Retinal pigment epithelial cell (primary cell): ENCODE results near the gene CSK.

Experiments used
- DNase-seq: peaks from one replicate; pipeline ENCODE4 v3.0.0-alpha.2; 2010; ENCODE audit warnings: low read depth
- H3K4me3 ChIP-seq: 2 replicates; pipeline ENCODE4 v1.5.1; 2011; ENCODE audit warnings: mild to moderate bottlenecking, low read length, control low read depth, moderate library complexity
- TF ChIP-seq, protein P1 (sequence below): conservative IDR thresholded peaks from 2 replicates; pipeline ENCODE4 v1.5.1; 2011; ENCODE audit warnings: low read depth, low read length, control low read depth, inconsistent platforms

Gene CSK

DNA sequence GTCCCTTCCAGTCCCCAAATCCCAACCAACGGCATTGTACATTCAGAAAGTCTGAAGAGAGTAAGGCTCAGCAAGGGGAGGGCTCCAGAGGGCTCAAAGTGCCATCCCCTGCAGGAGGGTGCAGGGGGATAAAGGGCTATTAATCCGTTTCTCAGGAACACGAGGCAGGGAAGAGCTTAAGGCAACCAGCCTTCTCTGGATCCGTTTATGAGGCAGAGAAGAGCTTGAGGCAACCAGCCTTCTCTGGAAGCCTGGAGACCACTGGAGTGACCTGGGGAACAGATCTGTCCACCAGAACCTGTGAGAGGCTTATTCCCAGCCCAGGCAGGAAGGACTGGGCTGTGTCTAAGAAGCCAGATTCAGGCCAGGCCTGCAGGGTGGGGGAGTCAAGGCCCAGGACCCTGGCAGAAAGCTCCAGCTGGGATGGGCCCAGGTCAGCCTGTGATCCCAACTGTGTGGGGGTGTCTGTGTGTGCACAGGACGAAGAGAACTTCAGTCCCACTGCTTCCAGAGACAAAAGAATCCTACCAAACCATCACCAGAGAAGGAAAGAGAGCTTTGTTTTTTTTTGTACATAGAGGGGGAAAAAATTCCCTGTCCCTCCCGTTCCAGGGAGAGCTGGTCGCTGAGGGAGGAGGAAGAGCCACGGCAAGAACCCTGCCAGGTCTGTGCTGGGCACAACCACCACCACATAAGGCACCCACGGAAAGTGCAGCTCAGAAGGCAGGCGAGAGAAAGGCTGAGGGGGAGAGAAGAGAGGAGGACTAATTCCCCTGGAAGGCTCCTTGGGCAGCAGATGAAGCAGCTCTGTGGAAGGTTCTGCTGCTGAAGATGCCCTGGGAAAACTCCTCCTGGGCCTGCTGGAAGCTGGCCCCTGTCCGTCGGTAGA is 62.7 kb downstream of the CSK start:
- TF ChIP-seq, protein P1, sequence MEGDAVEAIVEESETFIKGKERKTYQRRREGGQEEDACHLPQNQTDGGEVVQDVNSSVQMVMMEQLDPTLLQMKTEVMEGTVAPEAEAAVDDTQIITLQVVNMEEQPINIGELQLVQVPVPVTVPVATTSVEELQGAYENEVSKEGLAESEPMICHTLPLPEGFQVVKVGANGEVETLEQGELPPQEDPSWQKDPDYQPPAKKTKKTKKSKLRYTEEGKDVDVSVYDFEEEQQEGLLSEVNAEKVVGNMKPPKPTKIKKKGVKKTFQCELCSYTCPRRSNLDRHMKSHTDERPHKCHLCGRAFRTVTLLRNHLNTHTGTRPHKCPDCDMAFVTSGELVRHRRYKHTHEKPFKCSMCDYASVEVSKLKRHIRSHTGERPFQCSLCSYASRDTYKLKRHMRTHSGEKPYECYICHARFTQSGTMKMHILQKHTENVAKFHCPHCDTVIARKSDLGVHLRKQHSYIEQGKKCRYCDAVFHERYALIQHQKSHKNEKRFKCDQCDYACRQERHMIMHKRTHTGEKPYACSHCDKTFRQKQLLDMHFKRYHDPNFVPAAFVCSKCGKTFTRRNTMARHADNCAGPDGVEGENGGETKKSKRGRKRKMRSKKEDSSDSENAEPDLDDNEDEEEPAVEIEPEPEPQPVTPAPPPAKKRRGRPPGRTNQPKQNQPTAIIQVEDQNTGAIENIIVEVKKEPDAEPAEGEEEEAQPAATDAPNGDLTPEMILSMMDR: no peak
- H3K4me3 ChIP-seq: no peak overlapping the region
- no peak for DNase-seq

GRCh38 chr15:74845208-74845568 is 63.3 kb downstream of the CSK start:
- TF ChIP-seq, protein P1: no peak
- no peak overlapping the region for H3K4me3 ChIP-seq
- DNase-seq: no peak

DNA sequence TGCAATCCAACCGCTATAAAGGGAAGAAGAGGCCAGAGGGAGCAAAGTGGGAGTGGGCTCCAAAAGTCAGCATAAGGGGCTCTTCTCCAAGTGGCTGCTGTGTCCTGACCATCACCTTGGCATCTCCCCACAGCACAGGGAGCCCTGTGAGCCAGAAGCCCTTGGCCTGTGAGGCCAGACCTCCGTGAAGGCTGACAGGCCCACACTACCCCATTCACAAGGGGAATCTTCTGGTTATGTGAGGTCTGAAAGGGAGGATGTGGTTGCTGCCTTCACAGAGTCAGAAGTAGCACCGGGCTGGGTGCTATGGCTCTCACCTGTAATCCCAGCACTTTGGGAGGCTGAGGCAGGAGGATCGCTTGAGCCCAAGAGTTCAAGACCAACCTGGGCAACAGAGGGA is 63.7 kb downstream of the CSK start:
- TF ChIP-seq, protein P1: no peak
- no peak overlapping the region for H3K4me3 ChIP-seq
- no peak for DNase-seq

GRCh38 chr15:74847432-74847831 is 65.6 kb downstream of the CSK start:
- TF ChIP-seq, protein P1: no peak
- no peak for DNase-seq

GRCh38 chr15:74850393-74850792 is 68.5 kb downstream of the CSK start:
- DNase-seq: no peak
- TF ChIP-seq, protein P1: no peak
- H3K4me3 ChIP-seq: no peak overlapping the region

More at GRCh38 chr15:74847432-74847831, 65.6 kb downstream of the CSK start:
- H3K4me3 ChIP-seq: no peak overlapping the region

DNA sequence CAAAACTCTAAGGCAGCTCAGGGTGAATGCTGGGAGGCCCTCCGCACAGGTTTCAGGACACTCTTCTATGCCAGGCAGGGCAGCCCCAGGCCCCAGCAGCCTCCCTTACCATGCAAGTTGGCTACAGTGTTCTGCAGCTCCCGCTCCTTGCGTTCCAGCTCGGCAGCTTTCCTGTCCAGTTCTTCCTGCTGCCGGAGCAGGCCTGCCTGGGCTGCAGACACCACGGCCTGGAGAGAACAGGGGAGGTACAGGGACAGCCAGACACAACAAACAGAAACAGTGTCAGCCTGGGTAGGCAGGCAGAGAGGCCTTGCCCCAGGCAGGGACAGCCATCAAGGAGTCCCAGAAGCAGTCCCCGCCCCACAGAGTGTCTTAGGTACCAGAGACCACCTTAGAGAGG is 70.1 kb downstream of the CSK start:
- H3K4me3 ChIP-seq: no peak overlapping the region
- DNase-seq: no peak
- TF ChIP-seq, protein P1: no peak
